HK-2 (cell line): ENCODE measurements around the gene POLE.

Source experiments
- DNase-seq: peaks from one replicate; pipeline ENCODE4 v3.0.0-alpha.2; 2018; ENCODE audit not compliant: unreplicated experiment

The POLE gene

DNA sequence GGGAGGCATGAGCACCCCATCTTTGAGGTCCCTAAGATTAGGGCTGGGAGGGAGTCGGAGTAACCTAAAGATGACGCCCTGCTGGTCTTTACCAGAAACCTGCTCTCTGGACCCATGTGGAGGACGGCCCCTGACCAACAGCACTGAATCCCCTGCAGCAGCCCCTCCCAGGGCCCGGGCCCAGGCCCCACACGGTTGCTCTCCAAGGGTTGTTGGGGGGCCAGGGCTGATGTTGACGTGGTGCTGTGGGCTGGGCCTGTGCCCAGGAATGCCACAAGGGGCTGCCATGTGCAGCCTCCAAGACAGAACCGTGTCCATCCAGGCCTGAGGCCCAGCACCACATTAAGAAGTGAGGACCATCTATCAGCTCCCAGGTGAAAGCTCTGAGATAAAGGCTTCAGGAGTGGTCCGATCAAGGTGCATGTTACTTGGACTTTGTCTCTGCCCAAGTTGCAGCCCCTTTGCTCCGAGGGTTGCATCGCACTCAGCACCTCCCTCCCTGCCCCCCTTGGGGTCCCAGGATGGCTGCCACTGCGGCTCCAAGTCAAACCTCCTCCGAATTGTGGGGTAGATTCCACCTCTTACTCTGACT is 106.3 kb downstream of the POLE start:
- no peak for DNase-seq

GRCh38 chr12:132579744-132580143 is 107.4 kb downstream of the POLE start:
- DNase-seq: no peak

DNA sequence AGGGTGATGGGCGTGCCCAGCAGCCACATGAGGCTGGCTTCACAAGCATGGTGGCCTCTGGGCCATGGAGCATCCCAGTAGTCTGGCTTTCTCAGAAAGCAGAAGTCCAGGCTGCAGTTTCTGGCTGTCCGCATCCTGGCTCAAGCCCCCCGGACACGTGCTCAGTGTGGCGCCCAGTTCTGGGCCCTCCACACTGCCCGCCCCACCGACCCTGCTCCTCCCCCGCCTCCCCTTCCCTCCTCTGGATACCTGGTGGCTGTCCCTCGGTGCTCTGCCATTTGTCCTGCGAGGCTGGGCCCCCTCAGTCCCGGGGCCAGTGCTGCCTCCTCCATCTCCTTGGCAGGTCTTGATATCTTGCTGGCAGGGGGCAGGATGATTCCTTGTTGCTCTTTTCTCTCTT is 108.3 kb downstream of the POLE start:
- no peak for DNase-seq

- DNase-seq: no peak
Measured at GRCh38 chr12:132578118-132578517, 109.0 kb downstream of the POLE start.

GRCh38 chr12:132577191-132577920 is 109.8 kb downstream of the POLE start:
- DNase-seq: no peak

DNA sequence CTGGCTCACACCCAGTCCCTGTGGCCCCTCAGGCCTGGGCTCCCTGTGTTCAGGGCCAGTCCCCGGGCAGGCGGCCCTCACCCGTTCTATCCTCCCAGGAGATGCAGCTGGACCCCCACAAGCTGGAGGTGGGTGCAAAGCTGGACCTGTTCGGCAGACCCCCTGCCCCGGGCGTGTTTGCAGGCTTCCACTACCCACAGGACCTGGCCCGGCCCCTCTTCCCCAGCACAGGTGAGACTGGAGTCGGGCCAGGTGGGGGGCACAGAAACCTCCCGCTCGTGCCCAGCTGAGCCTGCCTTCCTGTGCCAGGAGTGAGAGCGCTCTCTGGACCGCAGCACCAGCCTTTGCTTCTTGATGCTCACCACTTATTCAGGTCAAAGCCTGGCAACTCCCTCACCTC is 110.4 kb downstream of the POLE start:
- DNase-seq: no peak

GRCh38 chr12:132575661-132576060 is 111.5 kb downstream of the POLE start:
- DNase-seq: no peak

DNA sequence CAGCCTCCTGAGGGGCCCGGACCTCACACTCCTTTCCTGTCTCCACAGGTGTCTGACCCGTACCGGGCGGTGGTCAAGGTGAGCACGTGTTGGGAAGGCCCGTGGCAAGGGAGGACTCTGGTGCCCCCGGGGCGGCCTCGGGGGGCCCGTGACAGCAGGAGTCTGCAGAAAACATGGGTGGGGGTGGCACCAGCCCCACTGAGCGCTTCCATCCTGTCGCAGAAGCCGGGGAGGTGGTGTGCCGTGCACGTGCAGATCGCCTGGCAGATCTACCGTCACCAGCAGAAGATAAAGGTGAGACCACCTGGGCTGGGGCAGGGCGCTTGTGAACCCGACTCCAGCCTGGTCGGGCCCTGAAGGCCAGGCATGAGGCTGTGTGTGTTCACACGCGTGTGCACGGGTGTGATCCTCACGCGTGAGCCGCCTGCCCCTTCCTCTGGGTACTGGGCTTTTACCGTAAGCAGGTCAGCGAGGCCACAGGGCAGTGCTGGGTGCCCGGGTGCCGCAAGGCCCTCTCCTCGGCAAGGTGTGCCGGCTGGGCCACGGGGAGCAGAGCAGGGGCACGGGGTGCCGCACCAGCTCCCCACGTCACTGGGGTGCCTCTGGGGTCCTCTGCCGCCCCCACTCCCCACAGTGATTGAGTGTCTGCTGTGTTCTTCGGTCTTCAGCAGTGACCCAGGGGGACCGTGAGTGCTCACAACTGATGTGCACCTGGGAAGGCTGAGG is 112.7 kb downstream of the POLE start:
- no peak for DNase-seq
